Smooth muscle cell of the brain vasculature (primary cell): ENCODE data around the gene MTHFD2L.
"Not testable (repeated sequence)": the region's sequence is repeated elsewhere in the genome, so short reads cannot be mapped to it uniquely, and the experiment has no call there.

Experiments used
- DNase-seq: peaks from one replicate; pipeline ENCODE4 v3.0.0-alpha.2; 2012; ENCODE audit warnings: low read depth, low spot score

The MTHFD2L gene

DNA sequence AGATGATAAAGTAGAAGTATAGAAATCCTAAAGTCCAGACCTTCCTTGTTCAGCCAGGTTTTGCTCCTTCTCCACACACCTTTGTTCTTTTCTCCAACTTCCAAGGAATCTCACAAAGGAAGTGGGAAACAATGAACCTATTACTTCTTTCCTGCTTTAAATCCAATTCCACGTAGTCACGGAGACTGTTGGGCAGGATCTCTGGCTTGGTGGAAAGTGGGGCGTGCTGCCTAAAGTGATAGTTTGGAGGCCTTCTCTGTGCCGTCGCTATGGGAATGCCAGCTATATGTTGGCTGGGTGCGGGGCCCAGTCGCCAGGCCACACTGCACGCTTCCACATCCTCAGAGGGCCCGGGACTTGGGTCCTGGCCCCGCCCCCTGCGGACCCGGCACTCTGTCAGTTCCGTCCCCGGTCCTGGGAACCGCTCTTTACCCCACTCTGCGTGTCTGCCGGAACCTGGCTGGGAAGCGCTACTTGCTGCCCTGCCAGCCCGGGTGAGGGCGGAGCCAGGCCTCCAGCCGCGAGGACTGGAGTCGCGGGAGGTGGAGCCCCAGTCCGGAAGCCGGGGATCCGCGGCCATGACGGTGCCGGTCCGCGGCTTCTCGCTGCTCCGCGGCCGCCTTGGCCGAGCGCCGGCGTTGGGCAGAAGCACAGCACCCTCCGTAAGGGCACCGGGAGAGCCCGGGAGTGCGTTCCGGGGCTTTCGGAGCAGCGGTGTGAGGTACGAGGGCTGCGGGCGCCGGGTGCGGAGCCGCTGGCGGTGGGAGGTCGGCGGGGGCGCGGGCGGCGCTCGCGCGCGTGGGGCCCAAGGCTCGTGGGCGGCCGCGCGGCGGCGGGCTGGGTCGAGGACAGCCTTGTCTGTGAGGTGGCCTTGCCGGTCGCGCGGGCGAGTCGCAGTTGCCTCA lies at the start of gene MTHFD2L:
MTHFD2L (plus strand) TSS at position 558 of the 905 bp plus-strand sequence; CDS start at position 579, 21 bp downstream.
- DNase-seq = peak; percentile 86

DNA sequence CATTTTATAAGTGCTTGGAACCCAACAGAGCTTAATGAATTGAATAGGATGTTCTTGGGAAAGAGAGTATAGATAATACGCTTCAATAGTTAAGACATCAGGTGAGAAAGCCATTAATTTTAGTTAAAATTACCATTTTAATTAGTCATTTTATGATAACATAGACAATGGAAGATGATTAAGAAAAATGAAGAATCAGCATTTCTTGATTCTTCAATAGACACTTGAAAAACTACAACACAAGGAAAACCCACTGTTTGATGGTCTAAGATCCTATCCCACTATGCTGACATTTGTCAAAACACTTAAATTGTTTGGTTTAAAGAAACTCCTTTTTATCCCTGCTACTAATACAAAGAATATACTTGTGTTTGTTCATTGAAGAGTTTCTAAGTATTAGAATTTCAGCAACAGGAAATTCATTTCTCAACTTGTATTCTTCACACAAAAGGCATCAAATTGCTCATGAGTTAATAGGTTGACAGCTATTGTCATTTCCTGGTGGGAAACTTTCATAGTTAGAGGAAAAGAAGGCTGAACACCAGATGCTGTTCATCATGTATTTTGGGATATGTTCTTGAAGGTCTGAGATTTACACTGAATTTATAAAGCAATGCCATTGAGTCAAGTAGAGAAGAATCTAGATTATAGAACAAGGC lies 49.3 kb upstream of the MTHFD2L start:
- no peak for DNase-seq

DNA sequence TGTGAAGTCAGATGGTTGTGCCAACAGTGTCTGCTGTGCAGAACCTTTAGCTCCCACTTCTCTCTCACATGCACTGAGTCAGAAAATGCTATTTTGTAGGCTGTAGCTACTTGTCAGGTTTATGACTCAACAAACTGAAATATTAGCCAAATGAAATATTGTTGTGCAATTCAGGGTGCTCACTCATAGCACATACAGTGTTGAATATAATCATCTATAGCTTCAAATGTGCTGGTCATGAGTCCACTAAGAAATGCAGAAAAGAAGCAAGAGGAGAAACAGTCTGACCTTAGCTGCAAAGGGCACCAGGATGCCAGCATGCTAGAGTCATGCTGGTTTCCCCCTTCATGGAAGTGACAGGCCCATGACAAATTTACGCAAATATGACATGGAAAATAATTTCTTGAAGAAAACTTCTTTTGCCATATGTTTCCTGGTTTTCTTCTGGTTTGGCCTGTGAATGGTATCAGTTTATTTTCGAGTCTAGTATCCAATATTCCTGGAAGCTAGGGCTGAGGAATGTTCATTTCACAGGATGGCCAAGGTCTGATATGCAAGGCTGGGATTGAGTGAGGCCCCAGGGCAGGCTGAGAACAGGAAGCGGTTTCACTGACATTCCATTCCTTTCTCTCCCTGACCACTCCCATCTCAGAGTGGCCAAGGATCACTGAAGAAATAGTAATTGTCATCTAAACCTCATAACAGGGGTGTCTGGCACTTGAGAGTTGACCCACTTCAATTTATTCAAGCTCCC lies 48.6 kb upstream of the MTHFD2L start:
- DNase-seq = no peak

DNA sequence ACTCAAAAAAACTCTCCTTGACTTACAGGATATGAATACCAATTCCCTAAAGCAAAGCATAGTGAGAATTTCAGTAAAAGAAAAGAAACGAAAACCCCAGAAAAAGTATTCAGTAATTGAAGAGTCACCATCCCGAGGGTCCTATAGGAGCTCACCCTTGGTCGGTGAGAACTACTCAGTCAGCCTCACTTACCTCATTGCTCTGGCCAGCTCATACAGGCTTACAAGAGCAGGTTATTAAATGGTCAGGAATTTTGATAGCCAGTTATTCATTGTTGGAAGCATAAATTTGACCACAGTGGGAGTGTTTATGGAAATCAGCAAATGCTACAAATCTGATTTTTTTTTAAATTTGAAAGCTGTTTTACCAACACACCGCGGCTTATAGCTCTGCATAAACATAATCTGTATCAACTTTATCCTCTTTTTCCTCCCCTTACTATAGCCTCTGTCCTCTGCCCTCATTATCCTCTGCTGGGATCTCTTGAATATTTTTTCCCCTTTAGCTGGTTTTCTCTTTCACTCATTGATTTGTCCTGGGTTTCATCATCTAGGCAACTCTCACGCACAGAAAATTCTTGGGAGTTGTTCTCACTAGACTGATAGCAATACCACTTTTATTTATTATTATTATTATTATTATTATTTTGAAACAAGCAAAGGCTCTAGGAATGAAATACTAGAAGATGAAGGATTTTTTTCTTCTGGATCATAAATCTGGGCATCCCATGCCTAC lies 47.9 kb upstream of the MTHFD2L start:
- no peak for DNase-seq

DNA sequence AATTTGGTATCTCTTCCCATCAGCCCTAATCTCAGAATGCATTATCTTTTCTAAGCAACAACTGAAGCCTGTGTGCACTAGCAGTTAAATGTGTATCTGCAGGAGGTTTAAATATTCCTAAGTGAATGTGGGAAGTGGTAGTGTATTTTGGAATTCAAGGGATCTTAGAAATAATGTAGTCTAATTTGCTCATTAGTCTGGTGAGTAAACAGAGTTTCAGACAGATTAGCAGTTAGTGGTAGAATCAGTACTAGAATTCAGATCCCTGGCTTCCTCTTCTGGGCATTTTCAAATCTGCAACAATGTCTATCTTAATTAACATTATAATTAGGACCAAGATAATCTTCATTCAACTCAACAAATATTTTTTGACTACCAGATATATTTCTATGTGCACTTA lies 47.2 kb upstream of the MTHFD2L start:
- no peak for DNase-seq

DNA sequence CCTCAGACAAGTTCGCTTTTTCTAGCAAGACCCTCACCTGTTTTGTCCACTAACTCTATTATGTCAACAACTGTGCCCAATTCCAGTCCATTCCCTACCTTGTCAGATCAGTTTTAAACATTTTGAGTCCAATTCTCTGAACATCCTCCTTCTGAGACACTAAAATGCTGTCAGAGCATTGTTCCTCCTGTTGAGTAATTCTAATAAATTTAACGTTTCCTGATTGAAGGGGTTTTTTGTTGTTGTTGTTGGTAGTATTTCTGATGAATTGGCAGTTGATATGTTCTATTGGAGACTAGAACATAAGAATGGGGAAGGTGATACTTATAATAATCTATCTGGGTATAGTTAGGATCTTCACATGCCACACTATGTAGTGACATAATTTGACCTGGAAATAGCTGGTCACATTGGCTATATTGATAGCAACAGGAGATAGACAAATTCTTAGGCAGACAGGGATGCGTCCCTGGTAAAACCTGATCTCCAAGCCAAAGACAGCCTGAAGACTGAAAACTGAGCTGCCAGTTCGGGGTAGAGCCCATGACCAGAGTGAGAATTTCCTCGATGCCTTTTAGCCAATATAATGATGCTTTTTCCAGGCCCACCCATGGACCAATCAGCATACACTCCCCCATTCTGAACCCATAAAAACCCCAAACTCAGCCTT lies 46.5 kb upstream of the MTHFD2L start:
- DNase-seq = no peak

DNA sequence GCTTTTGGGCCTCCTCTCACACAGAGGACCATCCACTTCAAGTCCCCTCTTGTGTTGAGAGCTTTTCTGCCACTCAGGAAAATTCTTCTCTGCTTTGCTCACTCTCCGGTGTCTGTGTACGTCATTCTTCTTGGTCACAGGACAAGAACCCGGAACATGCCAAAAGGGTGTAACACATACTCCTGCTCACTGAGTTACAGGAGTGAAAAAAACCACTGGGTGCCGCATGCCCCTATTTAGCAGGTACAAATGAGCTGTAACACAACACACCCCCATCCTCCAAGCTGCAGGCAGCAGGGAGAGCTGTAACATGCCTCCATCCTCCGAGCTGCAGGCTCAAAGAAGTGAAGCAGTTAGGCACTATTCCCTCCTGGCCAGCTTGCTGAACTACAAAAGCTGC lies 45.9 kb upstream of the MTHFD2L start:
- DNase-seq = no peak

DNA sequence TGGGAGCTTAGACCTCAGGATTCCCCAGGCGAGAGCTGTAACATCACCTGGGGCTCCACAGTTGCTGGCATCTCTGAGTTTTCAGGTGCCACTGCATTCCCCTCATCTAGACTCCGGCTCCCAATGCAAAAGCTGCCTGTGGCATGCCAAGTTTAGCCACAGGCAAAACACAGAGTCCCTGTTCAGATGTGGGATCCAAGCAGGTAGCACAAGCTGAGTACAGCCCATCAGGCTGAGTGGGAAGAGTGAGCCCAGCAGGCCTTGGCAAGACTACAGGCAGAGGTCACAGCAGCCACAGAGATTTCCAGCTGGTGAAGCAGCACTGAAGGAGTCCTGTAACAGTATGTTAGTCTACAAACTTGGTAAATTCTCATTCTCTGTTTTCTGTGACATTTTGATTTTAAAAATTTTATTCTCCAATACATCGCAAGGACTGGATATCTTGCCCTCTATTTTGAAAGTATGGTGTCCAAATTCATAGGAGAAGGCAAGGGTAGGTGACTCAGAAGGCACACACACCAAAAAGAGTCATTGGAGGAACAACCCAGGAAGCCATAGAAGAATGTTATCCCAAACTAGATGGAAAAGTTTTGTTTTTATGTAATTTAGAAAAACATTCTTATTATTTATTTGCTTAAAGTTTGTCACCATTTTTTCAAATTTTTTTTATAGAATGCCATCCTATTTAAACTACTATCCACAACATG lies 45.4 kb upstream of the MTHFD2L start:
- no peak for DNase-seq

DNA sequence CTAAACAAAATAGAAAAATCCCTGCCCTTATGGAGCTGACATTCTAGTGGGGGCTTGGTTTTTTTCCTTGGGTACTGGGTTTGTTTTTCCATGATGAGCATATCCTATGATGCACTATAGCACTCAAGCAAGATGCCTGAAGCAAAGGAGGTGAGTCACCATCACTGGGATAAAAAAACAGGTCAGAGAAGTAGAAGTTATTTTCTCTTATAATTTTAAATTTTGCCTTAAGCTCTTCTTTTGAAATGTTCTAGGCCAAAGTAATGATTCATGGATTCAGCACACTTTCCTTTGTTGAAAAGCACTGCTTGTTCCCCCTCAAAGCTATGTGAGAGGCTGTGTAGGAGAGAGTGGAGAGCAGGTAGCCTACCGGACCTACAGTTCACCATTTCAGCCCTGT lies 43.7 kb upstream of the MTHFD2L start:
- no peak for DNase-seq

DNA sequence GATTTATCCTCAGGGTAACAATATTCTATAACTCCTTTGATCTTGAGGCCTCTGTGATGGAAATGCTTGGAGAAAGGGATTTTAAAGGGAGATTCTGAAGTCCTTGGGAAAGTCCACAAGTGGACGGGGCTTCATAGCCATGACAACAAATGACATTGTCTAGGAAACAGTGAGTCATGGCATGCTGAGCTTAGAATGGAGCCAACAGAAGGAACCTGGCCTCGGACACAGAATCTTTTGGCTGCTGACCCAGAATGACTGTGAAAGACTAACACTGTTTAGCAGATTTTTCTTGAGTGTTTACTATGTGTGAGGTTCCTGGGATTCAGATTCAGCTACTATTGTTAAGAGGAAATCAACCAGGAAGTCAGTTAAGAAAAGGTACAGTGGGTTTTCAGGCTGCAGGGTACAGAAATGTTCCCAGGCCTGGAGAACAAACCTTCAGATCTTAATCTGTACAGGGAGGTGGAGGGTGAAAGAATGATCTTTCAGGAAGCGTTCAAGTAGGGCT lies 40.8 kb upstream of the MTHFD2L start:
- no peak for DNase-seq

DNA sequence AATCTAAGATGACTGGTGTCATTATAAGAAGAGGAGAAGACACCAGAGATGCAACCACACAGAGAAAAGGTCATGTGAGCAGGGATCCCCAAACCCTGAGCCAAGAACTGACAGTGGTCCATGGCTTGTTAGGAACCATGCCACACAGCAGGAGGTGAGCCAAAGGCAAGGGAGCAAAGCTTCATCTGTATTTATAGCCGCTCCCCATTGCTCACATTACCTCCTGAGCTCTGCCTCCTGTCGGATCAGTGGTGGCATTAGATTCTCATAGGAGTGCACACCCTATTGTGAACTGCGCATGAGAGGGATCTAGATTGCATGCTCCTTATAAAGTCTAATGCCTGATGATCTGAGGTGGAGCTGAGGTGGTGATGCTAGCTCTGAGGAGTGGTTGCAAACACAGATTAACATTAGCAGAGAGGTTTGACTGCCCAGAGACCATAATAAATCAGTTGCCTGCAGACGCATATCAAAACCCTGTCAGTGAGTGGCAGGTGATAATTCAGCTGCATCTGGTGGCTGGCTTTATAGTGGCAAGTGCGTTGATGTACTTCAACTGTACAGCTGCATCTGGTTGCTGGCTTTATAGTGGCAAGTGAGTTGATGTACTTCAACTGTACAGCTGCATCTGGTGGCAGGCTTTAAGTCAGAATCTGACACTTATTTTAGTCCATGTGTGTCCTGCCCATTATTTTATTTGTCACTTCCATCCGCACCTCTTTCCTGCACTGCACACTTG lies 39.1 kb upstream of the MTHFD2L start:
- DNase-seq = no peak

DNA sequence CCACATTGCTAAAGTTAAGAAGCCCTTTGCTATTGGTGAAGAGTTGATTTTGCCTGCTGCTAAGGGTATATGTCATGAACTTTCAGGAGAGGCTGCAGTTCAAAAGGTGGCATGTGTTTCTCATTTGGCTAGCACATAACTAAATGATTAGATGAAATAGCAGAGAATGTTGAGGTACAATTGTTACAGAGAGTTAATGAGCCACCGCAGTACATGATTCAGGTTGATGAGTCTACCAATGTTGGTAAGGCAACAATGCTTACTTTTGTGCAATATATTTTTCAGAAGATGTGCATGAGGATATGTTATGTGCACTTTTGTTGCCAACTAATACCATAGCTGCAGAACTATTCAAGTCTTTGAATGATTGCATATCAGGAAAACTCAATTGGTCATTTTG lies 37.8 kb upstream of the MTHFD2L start:
- no peak for DNase-seq

DNA sequence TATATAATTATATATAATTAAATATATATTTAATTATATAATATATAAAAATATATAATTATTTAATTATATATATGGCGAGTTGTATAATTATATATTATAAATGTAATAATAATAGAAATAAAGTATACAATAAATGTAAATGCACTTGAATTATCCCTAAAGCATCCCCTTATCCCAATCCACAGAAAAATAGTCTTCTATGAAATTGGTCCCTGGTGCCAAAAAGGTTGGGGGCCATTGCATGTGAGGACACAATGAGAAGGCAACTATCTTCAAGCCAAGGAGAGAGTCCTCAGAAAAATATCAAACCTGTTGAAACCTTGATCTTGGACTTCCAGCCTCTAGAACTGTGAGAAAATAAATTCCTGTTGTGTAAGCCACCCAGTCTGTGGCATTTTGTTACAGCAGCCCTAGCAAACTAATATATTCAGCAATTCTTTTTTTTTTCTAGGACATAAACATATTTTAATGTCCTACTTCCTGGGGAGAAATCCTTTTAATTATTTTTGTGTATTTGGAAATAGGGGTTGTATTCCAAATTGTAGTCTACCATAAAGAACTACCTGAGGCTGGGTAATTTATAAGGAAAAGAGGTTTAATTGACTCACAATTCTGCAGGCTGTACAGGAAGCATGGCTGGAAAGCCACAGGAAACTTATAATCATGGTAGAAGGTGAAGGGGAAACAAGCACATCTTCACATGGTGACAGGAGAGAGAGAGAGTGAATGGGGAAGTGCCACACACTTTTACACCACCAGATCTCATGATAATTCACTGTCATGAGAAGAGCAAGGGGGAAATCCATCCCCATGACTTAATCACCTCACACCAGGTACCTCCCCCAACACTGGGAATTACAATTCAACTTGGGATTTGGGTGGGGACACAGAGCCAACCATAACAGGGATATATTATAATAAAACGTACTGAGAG lies 36.0 kb upstream of the MTHFD2L start:
- no peak for DNase-seq

DNA sequence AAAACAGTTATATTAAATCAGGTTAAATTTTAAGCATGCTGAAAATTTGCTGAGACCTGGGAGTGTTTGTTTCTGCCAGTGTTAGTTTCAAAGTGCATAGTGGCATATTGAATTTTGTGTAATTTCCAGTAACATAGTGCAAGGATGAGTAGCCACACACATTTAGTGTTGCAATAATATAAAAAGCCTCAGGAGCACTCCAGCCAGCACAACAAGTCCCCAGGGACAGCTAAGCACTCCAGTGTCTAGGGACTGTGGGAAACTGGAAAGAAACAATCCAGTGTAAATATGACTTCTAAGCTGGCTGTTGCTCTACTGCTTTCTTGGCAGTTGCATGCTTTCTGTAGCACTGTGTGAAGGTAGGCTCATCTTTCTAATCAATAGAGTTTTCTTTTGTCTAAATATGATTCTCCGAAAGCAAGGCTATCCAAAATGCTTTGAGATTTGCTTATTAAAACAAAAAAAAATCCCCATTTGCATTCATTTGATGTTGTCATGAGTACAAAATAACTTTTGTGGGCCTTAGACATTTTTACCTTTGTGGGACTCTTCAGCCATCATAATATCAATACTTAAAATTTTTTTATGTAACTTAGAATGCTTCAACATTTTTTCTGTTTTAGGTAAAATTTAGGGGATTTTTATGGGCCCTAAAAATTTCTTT lies 34.7 kb upstream of the MTHFD2L start:
- DNase-seq = no peak

DNA sequence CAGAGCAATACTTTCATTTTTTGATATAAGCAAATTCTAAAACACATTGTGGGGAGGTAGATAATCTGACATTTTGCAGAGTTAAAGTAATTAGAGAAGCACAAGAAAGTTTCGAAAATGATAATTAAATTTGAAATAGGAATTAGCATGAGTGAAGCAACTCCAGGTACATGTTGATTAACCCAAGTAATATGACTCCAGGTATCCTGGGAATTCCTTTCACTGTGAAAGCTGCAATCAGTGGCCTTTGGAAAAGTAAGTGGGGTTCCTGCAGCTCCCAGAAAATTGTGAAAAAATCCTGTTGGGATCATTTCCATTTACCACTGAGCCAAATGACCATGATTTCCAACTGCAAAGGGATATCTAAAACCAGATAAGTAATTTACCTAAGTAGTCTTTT lies 32.9 kb upstream of the MTHFD2L start:
- DNase-seq = no peak

DNA sequence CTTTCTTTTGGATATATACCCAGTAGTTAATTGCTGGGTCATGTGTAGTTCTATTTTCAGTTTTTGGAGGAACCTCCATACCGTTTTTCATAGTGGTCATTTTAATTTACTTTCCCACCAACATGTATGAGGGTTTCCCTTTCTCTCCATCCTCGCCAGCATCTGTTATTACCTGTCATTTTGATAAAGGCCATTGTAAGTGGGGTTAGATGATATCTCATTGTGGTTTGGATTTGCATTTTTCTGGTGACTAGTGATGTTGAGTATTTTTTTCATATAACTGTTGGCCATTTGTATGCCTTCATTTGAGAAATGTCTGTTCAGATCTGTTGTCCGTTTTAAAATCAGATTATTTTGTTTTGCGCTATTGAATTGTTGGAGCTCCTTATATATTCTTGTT lies 30.2 kb upstream of the MTHFD2L start:
- no peak for DNase-seq

DNA sequence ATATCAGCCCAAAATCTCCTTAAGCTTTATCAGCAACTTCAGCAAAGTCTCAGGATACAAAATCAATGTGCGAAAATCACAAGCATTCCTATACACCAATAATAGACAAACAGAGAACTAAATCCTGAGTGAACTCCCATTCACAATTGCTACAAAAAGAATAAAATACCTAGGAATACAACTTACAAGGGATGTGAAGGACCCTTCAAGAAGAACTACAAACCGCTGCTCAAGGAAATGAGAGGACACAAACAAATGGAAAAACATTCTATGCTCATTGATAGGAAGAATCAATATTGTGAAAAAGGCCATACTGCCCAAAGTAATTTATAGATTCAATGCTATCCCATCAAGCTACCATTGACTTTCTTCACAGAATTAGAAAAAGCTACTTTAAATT lies 27.1 kb upstream of the MTHFD2L start:
- DNase-seq = not testable (repeated sequence)

DNA sequence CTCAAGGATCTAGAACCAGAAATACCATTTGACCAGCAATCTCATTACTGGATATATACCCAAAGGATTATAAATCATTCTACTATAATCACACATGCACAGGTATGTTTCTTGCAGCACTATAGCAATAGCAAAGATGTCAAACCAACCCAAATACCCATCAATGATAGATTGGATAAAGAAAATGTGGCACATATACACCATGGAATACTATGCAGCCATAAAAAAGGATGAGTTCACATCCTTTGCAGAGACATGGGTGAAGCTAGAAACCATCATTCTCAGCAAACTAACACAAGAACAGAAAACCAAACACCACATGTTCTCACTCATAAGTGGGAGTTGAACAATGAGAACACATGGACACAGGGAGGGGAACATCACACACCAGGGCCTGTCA lies 25.7 kb upstream of the MTHFD2L start:
- not testable (repeated sequence) for DNase-seq
